GM10847 (cell line): ENCODE measurements around the gene IGF2BP3.

Source experiments
- POLR2A ChIP-seq: IDR thresholded peaks from 2 replicates; pipeline ENCODE4 v1.6.1; 2011; ENCODE audit not compliant: insufficient read length; ENCODE audit errors: extremely low read depth

IGF2BP3 gene

DNA sequence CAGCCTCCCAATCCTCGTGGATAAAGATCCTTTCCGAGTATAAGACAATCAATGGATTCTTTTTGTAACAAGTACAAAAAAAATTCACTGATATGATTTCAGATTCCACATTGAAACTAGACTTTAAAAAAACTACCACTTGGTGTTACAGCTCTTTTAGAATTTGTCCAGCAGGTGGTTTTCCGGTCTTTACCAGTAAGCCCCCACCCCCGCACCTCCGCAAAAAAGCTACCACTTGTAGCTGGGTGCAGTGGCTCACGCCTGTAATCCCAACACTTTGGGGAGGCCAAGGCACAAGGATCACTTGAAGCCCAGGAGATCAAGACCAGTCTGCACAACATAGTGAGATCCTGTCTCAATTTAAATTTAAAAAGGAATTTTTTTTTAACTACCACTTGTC is 19.8 kb downstream of the IGF2BP3 start:
- no peak for TF ChIP-seq POLR2A

DNA sequence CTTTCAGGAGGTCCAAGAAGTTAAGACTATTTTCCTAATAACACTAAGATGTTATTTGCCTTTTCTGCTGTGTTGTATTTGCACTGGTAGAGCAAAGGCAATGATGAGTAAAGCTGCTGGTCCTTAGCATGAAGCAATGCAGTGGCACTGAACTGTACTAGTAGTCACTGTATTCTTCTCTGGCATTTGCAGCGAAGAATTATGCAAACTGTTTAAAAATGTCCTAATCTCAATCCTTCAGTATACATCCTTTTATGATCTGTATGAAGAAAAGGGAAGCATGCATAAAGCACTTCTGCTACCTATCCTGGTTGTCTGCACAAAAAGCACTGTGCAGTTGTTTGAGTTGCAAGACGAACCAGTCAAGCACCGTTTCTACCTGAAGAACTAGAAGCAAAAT is 20.4 kb downstream of the IGF2BP3 start:
- TF ChIP-seq POLR2A: no peak

DNA sequence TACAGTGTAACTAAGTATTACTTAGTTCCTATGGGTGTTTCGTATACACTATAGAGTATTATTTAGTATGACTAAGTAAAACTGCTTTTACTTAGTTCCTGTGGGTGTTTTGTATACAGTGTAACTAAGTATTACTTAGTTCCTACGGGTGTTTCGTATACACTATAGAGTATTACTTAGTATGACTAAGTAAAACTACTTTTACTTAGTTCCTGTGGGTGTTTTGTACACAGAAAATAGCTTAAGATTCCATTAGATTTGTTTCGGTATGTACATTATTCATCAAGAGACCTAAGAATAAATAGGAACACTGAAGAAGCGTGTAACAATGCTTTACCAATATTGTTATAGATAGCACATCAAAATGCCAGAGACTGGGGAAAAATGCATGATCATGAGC is 25.0 kb downstream of the IGF2BP3 start:
- TF ChIP-seq POLR2A: no peak

DNA sequence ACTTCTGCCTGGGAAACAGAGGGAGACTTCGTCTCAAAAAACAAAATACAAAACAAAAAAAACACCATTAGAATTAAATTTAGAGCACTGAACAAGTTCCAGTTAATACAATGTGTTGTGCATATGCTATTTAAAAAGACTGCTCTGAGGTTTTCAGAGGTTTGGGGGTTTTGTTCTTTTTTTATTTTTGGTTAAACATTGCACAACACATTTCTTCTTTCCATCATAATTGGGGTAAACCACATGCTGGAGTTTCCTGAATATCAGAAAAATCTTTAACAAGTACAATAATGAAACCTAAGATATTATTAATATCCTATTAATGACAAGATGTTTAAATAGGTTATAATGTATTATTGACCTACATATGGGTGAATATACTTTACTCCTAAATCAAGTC is 26.3 kb downstream of the IGF2BP3 start:
- TF ChIP-seq POLR2A: no peak

DNA sequence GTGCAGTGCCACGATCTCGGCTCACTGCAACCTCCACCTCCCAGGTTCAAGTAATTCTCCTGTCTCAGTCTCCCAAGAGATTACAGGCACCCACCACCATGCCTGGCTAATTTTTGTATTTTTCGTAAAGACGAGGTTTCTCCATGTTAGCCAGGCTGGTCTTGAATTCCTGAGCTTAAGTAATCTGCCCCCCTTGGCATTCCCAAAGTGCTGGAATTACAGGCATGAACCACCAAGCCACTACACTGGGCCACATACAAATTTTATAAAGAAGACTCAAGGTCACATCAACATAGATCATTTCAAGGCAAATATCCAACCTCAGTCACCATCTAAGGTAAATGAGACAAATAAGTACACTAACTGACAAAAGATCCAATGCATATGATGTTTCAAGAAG is 32.1 kb downstream of the IGF2BP3 start:
- no peak for TF ChIP-seq POLR2A

DNA sequence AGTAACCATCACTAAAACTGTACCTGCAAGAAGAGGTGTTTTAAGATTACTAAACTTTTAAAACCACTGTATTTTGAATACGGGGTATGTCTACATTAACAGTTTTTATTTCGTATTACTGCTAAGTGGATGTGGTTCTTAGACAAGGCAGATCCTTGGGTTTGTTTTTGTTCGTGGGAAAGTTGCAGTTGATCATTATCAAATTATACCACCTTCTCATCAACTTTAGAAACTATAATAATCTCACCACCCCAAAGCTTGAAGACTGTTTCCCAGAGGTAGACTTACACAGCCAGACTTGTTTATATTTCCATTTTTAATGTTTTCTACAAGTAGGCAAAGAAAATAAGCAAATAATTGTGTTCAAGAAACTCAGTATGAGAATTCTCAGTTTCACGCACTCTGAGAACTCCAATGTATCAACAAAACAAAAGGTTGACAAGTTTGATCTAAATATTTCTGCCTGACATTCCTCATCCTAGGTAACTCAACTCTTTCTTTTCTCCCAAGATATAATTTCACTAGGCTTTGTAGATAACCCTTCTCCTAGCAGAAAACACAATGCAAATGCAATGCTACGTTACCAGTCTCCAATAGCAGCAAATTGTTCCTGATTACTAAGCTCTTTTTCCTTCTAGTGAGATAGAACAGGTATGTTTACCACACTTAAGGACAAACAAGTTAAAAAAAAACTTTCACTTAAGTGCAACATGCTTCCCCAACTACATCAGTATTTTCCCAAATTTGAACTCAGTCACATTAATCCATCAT is 36.0 kb downstream of the IGF2BP3 start:
- TF ChIP-seq POLR2A: no peak

DNA sequence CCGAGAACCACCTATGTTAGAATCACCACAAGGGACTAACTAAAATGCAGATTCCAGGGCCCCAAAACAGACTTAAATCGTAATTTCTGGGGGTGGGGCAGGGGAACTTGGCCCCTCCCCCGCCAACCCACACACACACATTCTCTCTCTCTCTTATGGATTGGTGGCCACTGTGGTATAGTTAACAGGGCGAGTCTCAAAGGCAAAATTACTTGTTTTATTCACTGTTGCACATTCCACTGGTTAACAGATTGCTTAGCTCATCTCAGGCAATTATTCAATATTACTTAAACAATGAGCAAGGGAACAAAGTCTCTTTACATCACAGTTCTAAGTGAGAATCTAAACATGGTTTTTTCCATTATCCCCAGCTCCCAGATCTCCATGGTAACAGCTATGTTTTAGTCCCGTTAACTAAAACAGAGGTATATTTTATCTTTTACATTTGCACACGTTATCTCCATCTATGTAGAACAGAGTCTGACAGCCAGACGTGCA is 38.5 kb downstream of the IGF2BP3 start:
- no peak for TF ChIP-seq POLR2A

DNA sequence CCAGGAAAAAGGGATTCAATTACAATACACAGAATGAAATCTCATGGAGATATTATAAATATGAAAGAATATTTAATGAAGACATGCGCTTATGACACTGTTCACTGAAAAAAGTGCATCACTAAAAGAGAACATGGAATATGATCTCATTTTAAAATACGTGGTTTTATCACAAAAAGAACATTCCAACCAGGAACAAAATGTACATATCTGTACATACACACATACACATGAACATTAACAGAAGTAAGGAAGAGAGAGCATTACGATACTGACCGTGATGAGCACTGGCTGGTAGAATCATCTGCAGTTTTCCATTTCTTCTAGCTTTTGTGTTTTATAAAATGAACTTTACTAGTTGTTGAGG is 39.4 kb downstream of the IGF2BP3 start:
- TF ChIP-seq POLR2A: no peak

DNA sequence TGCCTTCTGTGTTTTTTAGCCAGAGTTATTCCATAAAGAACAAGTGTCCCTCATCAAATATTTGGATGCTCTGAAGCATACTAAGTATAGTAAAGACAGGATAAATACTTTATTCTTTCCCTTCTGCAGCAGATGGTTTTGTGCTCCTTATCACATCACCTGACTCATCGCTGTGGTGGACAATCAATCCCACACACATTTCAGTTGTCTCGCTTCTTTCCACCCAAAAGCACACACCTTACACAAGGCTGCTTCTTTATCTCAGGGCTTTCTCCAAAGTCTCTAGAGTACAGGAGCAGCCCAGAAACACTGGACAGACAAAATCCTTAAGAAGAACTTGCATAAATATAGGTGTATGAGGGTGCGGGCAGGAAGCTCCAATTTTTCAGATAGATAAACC is 43.4 kb downstream of the IGF2BP3 start:
- no peak for TF ChIP-seq POLR2A

DNA sequence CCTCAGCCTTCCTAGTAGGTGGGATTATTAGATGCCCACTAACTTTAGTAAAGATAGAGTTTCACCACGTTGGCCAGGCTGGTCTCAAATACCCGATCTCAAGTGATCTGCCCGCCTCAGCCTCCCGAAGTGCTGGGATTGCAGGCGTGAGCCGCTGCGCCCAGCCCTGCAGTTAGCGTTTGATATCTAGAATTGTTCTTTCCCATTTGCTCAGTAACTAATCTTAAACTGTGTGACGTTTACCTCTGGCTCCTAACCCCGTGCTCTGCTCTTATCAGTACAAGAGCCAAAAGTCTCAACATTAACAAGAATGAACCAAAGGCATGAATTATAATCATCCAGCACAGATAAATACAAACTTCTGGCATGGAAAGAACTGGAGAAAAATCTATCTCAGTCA is 47.4 kb downstream of the IGF2BP3 start:
- no peak for TF ChIP-seq POLR2A

DNA sequence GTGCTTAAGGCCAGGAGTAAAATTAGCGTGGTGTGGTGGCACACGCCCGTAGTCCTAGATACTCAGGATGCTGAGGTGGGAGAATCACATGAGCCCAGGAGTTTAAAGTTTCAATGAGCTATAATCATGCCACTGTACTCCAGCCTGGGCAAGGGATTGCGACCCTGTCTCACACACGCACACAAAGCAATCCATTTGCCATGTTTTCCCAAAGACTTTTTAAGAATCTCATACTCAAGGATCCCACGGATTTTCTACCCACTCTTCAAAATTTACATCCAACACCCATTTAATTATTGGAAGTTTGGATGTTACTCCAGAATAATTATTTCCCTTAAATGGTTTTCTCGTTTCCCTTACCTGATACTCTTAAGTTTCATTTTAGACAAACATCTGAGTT is 47.9 kb downstream of the IGF2BP3 start:
- no peak for TF ChIP-seq POLR2A

DNA sequence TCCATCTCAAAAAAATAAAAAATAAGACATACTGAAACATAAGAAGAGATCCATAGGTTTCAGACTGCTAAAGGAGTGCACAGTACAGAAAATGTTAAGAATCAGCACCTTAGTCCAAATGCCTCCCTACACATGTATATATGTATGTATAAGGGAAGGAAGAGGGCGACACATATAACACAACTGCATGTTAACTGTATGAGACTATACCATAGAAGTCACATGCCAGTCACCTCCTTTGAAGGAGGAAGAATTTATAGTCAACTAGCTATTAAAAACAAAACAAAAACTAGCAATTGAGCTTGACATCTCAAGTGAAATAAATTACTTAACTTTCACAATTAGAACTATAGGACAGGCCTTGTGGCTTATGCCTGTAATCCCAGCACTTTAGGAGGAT is 50.4 kb downstream of the IGF2BP3 start:
- no peak for TF ChIP-seq POLR2A

DNA sequence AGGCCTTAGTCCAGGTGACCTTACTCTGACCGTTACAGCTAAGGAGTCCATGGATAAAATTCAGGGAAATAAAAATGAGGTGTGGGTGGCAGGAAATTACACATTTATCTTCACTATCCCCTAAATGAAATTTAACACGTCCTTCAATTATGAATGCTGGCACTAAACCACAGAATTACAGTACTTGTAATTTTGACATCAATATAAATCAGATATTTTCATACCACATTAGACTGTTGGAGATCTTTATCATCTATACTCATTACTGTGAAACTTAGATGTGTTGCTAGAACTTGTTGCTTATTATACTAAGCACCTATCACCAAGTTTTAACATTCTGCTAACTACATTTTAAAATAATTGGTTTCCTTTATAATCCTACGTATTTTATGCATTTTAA is 51.1 kb downstream of the IGF2BP3 start:
- TF ChIP-seq POLR2A: no peak

DNA sequence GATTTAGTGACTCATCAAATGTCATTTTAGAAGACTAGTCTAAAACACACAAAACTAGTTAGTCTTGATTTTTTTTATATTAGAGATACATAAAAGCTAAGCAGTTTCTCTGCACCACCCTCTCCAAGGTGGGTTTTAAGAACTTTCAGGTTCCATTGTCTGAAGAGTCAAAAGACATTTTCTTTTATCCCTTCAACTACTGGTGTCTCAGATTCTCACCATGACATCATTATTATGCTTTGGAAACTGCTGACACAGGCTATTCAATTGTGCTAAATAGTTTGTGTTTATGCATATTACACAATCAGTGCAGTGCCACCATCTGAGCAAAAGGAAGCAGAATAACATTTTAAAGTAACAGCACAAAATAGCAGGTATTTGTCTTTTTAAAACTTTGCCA is 52.2 kb downstream of the IGF2BP3 start:
- TF ChIP-seq POLR2A: no peak

DNA sequence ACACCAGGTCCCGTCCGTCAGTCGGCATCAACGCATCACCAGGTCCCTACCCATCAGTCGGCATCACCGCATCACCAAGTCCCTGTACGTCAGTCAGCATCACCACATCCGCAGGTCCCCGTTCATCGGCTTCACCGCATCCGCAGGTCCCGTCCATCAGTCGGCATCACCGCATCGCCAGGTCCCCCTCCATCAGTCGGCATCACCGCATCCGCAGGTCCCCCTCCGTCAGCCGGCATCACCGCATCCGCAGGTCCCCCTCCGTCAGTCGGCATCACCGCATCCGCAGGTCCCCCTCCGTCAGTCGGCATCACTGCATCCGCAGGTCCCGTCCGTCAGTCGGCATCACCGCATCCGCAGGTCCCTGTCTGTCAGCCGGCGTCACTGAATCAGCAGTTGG is 55.1 kb downstream of the IGF2BP3 start:
- TF ChIP-seq POLR2A: no peak

DNA sequence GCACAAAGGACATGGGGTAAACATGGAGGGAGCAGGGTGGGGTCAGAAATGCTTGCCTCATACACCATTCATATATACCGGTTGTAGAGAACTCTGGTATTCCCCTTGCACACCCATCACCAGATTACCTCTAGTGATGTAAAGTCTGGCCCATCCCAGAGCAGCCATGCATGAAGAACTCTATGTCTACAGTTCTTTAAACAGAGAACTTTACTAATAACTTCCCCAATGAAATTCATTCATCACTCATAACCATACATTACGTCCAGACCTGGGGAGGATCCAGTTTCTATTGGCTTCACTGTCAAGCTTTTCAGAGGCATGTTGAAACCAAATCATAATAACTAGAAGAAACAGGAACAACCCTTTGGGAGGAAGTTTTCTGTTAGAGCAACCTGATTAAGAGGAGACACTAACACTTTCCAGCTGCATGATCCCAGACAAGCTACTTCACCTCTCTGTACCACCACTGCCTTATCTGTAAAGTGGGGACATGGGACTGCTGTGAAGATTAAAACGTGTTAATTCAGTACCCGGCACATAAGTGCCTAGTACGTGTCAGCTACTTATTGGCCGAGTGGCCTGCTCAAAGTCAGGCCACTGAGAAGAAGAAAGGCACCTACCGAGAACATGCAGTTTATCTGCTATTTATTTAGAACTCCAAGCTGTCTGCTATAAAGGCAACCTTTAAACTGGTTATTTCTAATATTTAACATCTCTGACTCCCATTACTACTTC is 59.7 kb downstream of the IGF2BP3 start:
- no peak for TF ChIP-seq POLR2A

DNA sequence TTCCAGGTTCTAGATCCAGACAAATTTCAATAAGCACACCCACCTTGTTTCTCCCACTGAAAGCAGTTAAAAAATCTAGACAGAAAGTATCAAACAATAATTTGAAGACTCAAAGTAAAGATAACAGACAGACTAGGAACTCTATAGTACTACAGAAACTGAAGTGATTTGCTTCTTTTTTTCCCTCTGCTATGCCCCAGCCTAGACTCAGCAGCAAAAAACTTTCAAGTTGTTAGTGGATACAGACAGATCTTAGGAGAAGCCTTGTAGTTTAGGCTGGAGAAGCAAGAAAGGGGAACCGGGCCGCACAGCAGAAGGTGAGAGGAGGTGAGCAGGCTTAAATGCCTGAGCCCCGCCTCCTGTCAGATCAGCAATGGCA is 65.1 kb downstream of the IGF2BP3 start:
- no peak for TF ChIP-seq POLR2A
